Mesendoderm (in vitro differentiated cells): ENCODE measurements around the gene ARMC3.
A peak's percentile ranks its signal among the peaks of the same experiment; 100 is the strongest.

ENCODE experiments used
- DNase-seq: peaks from one replicate; pipeline ENCODE4 v3.0.0; 2013
- H2AK5ac ChIP-seq: 2 replicates; pipeline ENCODE4 v1.6.1; 2013; ENCODE audit warnings: low read length, inconsistent platforms
- H2BK120ac ChIP-seq: 2 replicates; pipeline ENCODE4 v1.6.1; 2013; ENCODE audit warnings: low read depth, mild to moderate bottlenecking, low read length, moderate library complexity, mixed read lengths
- H2BK15ac ChIP-seq: replicated peaks from 2 replicates; pipeline ENCODE4 v1.6.1; 2013; ENCODE audit warnings: low read depth, mild to moderate bottlenecking, moderate library complexity
- H2BK5ac ChIP-seq: 2 replicates; pipeline ENCODE4 v1.6.1; 2013; ENCODE audit warnings: low read length, inconsistent platforms
- H3K18ac ChIP-seq: 2 replicates; pipeline ENCODE4 v1.6.1; 2013; ENCODE audit warnings: mild to moderate bottlenecking, low read length, mixed read lengths
- H3K23ac ChIP-seq: one replicate; pipeline ENCODE4 v1.6.1; 2013; ENCODE audit warnings: low read length
- H3K27ac ChIP-seq: 2 replicates; pipeline ENCODE4 v1.5.1; 2013; ENCODE audit warnings: low read depth, mild to moderate bottlenecking, inconsistent platforms, low read length, moderate library complexity
- H3K27me3 ChIP-seq: 2 replicates; pipeline ENCODE4 v1.6.1; 2013; ENCODE audit warnings: low read length, control low read depth, mild to moderate bottlenecking, inconsistent platforms; ENCODE audit not compliant: insufficient read depth, poor library complexity
- H3K36me3 ChIP-seq: 2 replicates; pipeline ENCODE4 v1.6.1; 2013; ENCODE audit warnings: low read length, inconsistent platforms; ENCODE audit not compliant: control insufficient read depth, insufficient read depth
- H3K4ac ChIP-seq: one replicate; pipeline ENCODE4 v1.6.1; 2013; ENCODE audit warnings: low read depth, mild to moderate bottlenecking, low read length, moderate library complexity
- H3K4me1 ChIP-seq: 2 replicates; pipeline ENCODE4 v1.6.1; 2013; ENCODE audit warnings: low read depth, low read length, inconsistent platforms; ENCODE audit not compliant: control insufficient read depth
- H3K4me2 ChIP-seq: 2 replicates; pipeline ENCODE4 v1.6.1; 2013; ENCODE audit warnings: low read length
- H3K4me3 ChIP-seq: 2 replicates; pipeline ENCODE4 v1.5.1; 2013; ENCODE audit warnings: mild to moderate bottlenecking, low read length
- H3K56ac ChIP-seq: one replicate; pipeline ENCODE4 v1.6.1; 2013; ENCODE audit warnings: low read length
- H3K79me1 ChIP-seq: 2 replicates; pipeline ENCODE4 v1.6.1; 2013; ENCODE audit warnings: low read length, inconsistent platforms
- H3K79me2 ChIP-seq: 2 replicates; pipeline ENCODE4 v1.6.1; 2013; ENCODE audit warnings: mild to moderate bottlenecking, low read length; ENCODE audit not compliant: control insufficient read depth, insufficient read depth
- H3K9ac ChIP-seq: 2 replicates; pipeline ENCODE4 v1.6.1; 2013; ENCODE audit warnings: low read length, inconsistent platforms
- H4K5ac ChIP-seq: one replicate; pipeline ENCODE4 v1.6.1; 2013; ENCODE audit warnings: low read length
- H4K8ac ChIP-seq: one replicate; pipeline ENCODE4 v1.6.1; 2013; ENCODE audit warnings: low read depth, mild to moderate bottlenecking, control low read depth, low read length, moderate library complexity
- WGBS: extraction: QIAGEN DNeasy Blood & Tissue Kit; methylation state at CpG from one replicate; pipeline ENCODE4 v1.1.7; 2013; ENCODE audit warnings: low lambda C conversion rate, missing lambda C conversion rate; ENCODE audit not compliant: insufficient coverage; ENCODE audit errors: extremely low coverage; 5-methylcytosine and 5-hydroxymethylcytosine counted together

Gene ARMC3

GRCh38 chr10:23075672-23076071 lies 147.8 kb downstream of the ARMC3 start:
- no peaks in the 10 kb centered on the region for H3K79me1 ChIP-seq
- no peak overlapping the region for H3K4me3 ChIP-seq
- no peak overlapping the region for H2BK15ac ChIP-seq
- no peak overlapping the region for H3K27ac ChIP-seq
- H3K18ac ChIP-seq, result no peak overlapping the region
- no peak overlapping the region for H3K4ac ChIP-seq
- H2AK5ac ChIP-seq, result no peak overlapping the region
- H4K8ac ChIP-seq, result no peak overlapping the region
- H2BK120ac ChIP-seq, result no peak overlapping the region
- no peaks in the 10 kb centered on the region for H3K36me3 ChIP-seq
- H3K56ac ChIP-seq, result no peak overlapping the region
- no peak overlapping the region for H3K23ac ChIP-seq
- H3K9ac ChIP-seq, result no peak overlapping the region
- no peak overlapping the region for H2BK5ac ChIP-seq
- no peaks in the 10 kb centered on the region for H3K79me2 ChIP-seq
- H3K4me2 ChIP-seq, result no peak overlapping the region
- no peaks in the 10 kb centered on the region for H3K27me3 ChIP-seq
- no peaks in the 10 kb centered on the region for H3K4me1 ChIP-seq
- no peak for DNase-seq
- no CpG with 5 or more reads among the region's 3 CpGs for WGBS
- H4K5ac ChIP-seq, result no peak overlapping the region

- Histone ChIP-seq H2BK15ac (no peak overlapping the region), H4K5ac (no peak overlapping the region), H2BK5ac (no peak overlapping the region), H3K36me3 (no peaks in the 10 kb centered on the region), H3K79me2 (no peaks in the 10 kb centered on the region), H4K8ac (no peak overlapping the region), H3K4me3 (no peak overlapping the region), H3K27ac (no peak overlapping the region), H3K4me2 (no peak overlapping the region), H2BK120ac (no peak overlapping the region), H3K4me1 (no peaks in the 10 kb centered on the region), H3K27me3 (no peaks in the 10 kb centered on the region), H3K18ac (no peak overlapping the region), H3K56ac (no peak overlapping the region), H2AK5ac (no peak overlapping the region), H3K9ac (no peak overlapping the region), H3K4ac (no peak overlapping the region), H3K79me1 (no peaks in the 10 kb centered on the region), H3K23ac (no peak overlapping the region)
- DNase-seq, result no peak
- no CpG with 5 or more reads among the region's 2 CpGs for WGBS
Measured at GRCh38 chr10:23078114-23078513, 150.3 kb downstream of the ARMC3 start.

GRCh38 chr10:23079700-23080099 lies 151.8 kb downstream of the ARMC3 start:
- Histone ChIP-seq H2BK15ac (no peak overlapping the region), H3K27me3 (no peaks in the 10 kb centered on the region), H3K18ac (no peak overlapping the region), H3K9ac (no peak overlapping the region), H3K56ac (no peak overlapping the region), H2AK5ac (no peak overlapping the region), H3K23ac (no peak overlapping the region), H3K79me2 (no peaks in the 10 kb centered on the region), H4K5ac (no peak overlapping the region), H3K4me3 (no peak overlapping the region), H3K4me2 (no peak overlapping the region), H2BK5ac (no peak overlapping the region), H2BK120ac (no peak overlapping the region), H3K27ac (no peak overlapping the region), H3K4ac (no peak overlapping the region), H3K4me1 (no peaks in the 10 kb centered on the region), H4K8ac (no peak overlapping the region), H3K79me1 (no peaks in the 10 kb centered on the region), H3K36me3 (no peaks in the 10 kb centered on the region)
- no CpG with 5 or more reads among the region's 4 CpGs for WGBS
- no peak for DNase-seq

GRCh38 chr10:23080262-23080661 lies 152.4 kb downstream of the ARMC3 start:
- Histone ChIP-seq H3K23ac (no peak overlapping the region), H2BK5ac (no peak overlapping the region), H3K27me3 (no peaks in the 10 kb centered on the region), H3K4me2 (no peak overlapping the region), H3K4ac (no peak overlapping the region), H3K4me3 (no peak overlapping the region), H2AK5ac (no peak overlapping the region), H3K27ac (no peak overlapping the region), H2BK120ac (no peak overlapping the region), H3K36me3 (no peaks in the 10 kb centered on the region), H3K9ac (no peak overlapping the region), H4K8ac (no peak overlapping the region), H4K5ac (no peak overlapping the region), H2BK15ac (no peak overlapping the region), H3K79me2 (no peaks in the 10 kb centered on the region), H3K18ac (no peak overlapping the region), H3K56ac (no peak overlapping the region), H3K4me1 (no peaks in the 10 kb centered on the region), H3K79me1 (no peaks in the 10 kb centered on the region)
- WGBS, result no CpG with 5 or more reads among the region's 7 CpGs
- no peak for DNase-seq

GRCh38 chr10:23081221-23081750 lies 153.4 kb downstream of the ARMC3 start:
- H3K36me3 ChIP-seq, result no peaks in the 10 kb centered on the region
- no peak overlapping the region for H4K5ac ChIP-seq
- H2BK5ac ChIP-seq, result no peak overlapping the region
- no peak overlapping the region for H3K9ac ChIP-seq
- no peak overlapping the region for H3K4ac ChIP-seq
- H3K18ac ChIP-seq, result no peak overlapping the region
- H3K23ac ChIP-seq, result no peak overlapping the region
- DNase-seq, result no peak
- no peaks in the 10 kb centered on the region for H3K27me3 ChIP-seq
- H3K56ac ChIP-seq, result no peak overlapping the region
- no peaks in the 10 kb centered on the region for H3K79me2 ChIP-seq
- H4K8ac ChIP-seq, result no peak overlapping the region
- H3K4me2 ChIP-seq, result no peak overlapping the region
- H2AK5ac ChIP-seq, result no peak overlapping the region
- H3K4me3 ChIP-seq, result no peak overlapping the region
- no peaks in the 10 kb centered on the region for H3K4me1 ChIP-seq
- H2BK120ac ChIP-seq, result no peak overlapping the region
- no peak overlapping the region for H2BK15ac ChIP-seq
- no CpG with 5 or more reads among the region's 7 CpGs for WGBS
- no peak overlapping the region for H3K27ac ChIP-seq
- no peaks in the 10 kb centered on the region for H3K79me1 ChIP-seq

- Histone ChIP-seq H3K56ac (no peak overlapping the region), H3K9ac (no peak overlapping the region), H3K4me1 (no peaks in the 10 kb centered on the region), H2AK5ac (no peak overlapping the region), H3K36me3 (no peaks in the 10 kb centered on the region), H2BK5ac (no peak overlapping the region), H3K79me1 (no peaks in the 10 kb centered on the region), H3K23ac (no peak overlapping the region), H3K27ac (no peak overlapping the region), H3K4me3 (no peak overlapping the region), H3K4me2 (no peak overlapping the region), H4K8ac (no peak overlapping the region), H3K18ac (no peak overlapping the region), H4K5ac (no peak overlapping the region), H3K79me2 (no peaks in the 10 kb centered on the region), H3K27me3 (no peaks in the 10 kb centered on the region), H2BK120ac (no peak overlapping the region), H3K4ac (no peak overlapping the region), H2BK15ac (no peak overlapping the region)
- WGBS, result no CpG with 5 or more reads among the region's 4 CpGs
- peak; percentile 56 for DNase-seq
Measured at GRCh38 chr10:23081891-23082290, 154.0 kb downstream of the ARMC3 start.
